GM21723 (cell line): ENCODE results near the gene SELENOV.
"Not testable (repeated sequence)": the region's sequence is repeated elsewhere in the genome, so short reads cannot be mapped to it uniquely, and the experiment has no call there.

Source experiments
- ATAC-seq: cut with Tn5 transposase; IDR thresholded peaks from one replicate; pipeline ENCODE4 v1.9.1; 2021; ENCODE audit warnings: mild to moderate bottlenecking, moderate library complexity; ENCODE audit not compliant: unreplicated experiment

Gene SELENOV, protein sequence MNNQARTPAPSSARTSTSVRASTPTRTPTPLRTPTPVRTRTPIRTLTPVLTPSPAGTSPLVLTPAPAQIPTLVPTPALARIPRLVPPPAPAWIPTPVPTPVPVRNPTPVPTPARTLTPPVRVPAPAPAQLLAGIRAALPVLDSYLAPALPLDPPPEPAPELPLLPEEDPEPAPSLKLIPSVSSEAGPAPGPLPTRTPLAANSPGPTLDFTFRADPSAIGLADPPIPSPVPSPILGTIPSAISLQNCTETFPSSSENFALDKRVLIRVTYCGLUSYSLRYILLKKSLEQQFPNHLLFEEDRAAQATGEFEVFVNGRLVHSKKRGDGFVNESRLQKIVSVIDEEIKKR

GRCh38 chr19:39514840-39515550, at the start of gene SELENOV:
TSS of gene SELENOV (plus strand) at chr19:39515139. CDS start at chr19:39515213, 74 bp downstream.
- ATAC-seq: no peak

DNA sequence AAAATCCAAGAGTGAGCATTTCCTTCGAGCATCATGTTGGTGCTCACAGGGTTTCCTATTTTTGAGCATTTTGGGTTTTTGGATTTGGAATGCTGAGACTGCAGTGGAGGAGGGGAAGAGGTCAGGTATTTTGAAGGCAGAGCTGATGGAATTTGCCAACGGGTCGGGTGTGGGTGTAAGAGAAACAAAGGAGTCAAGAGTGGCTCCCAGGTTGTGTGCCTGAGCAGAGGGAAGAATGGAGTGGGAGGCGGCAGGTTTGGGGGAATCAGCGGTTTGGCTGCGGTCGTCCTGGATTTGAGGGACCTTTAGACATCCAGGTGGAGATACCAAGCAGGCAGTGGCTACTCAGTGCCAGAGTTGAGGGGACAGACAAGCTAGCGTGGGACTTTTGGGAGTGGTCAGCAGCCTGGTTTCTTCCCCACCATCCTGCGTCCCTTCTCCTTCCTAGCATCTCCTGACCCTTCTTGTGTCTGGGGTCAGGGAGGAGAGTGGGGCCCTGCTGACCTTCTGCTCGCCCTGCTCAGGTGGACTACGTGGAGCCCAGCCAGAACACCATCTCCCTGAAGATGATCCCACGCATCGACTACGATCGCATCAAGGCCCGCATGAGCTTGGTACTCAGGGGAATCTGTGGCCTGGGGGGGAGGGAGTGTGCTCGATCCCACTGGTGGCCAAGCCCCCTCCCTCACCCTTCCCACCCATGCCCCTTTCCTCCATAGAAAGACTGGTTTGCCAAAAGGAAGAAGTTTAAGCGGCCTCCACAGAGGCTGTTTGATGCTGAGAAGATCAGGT, 48.8 kb upstream of the SELENOV start:
- no peak for ATAC-seq

GRCh38 chr19:39467941-39468340, 47.0 kb upstream of the SELENOV start:
- ATAC-seq: no peak

- ATAC-seq: no peak
Measured at GRCh38 chr19:39469036-39469435, 45.9 kb upstream of the SELENOV start.

DNA sequence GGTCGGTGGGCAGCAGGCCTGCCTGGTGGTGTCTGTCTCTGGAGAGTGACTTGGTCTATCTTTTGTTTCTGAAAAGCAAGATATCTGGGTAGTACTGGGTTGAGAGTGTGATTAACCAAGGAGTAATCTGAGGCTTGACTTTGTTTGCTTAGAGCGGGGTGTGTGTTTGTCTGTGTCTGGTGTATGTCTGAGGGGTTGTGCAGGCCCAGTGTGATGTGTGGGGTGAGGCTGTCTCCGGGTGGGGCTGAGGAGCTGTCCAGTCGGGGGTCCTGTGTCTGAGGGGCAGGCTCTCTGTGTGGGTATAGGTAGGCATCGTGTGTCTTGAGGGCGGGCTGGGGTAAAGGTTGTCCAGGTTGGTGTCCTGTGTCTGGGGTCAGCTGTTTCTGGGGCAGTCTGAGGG, 45.4 kb upstream of the SELENOV start:
- ATAC-seq: no peak

GRCh38 chr19:39470724-39471339, 44.1 kb upstream of the SELENOV start:
- no peak for ATAC-seq

DNA sequence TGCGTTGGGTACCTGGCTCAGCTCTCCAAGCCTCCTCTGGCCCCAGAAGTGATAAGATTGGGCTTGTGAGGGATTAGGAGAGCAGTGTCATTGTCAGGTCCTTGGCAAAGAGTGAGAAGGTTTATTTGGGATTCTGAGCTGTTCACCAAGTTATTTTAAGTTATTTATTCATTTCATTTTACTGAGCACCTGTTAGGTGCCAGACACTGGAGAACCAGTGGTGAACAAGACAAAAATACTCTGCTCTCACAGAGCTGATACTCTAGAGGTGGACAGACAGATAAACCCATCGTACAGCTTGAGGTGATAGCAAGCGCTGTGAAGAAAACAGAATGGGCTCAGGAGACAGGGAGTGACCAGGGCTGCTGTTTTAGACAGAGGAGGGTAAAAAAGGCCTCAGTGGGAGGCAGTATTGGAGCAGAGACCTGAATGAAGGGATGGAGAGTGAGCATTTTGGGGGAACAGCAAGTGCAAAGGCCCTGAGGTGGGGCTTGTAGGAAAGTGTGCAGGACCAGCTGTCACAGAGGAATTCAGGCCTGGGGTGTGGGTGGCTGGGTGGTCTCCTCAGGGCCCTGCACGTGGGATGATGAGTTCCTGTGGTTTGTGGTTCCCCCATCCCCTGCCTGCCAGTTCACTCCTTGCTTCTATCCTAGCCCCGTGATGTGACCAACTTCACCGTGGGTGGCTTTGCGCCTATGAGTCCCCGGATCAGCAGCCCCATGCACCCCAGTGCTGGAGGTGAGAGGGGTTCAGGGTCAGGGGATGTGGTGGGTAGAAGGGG, 43.0 kb upstream of the SELENOV start:
- no peak for ATAC-seq

GRCh38 chr19:39472746-39473442, 42.0 kb upstream of the SELENOV start:
- no peak for ATAC-seq

GRCh38 chr19:39473443-39473960, 41.4 kb upstream of the SELENOV start:
- no peak for ATAC-seq

- no peak for ATAC-seq
Measured at GRCh38 chr19:39474139-39474620, 40.8 kb upstream of the SELENOV start.

DNA sequence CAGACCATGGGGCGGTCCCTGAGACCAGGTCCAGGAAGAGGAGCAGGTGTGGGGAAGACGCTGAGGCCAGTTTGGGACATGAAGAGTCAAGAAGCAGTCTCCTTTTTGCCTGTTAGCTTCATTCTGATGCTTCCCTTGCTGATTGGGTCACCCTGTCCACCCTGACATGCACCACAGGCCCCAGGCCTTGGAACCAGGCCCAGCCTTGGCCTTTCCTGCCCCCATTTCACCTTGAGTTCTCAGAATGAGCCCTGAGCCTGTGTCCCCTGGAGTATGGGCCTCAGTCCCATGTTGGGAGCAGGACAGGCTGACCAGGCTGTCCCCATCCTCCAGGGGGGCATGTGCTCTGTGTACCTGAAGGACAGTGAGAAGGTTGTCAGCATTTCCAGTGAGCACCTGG, 39.2 kb upstream of the SELENOV start:
- ATAC-seq: no peak

DNA sequence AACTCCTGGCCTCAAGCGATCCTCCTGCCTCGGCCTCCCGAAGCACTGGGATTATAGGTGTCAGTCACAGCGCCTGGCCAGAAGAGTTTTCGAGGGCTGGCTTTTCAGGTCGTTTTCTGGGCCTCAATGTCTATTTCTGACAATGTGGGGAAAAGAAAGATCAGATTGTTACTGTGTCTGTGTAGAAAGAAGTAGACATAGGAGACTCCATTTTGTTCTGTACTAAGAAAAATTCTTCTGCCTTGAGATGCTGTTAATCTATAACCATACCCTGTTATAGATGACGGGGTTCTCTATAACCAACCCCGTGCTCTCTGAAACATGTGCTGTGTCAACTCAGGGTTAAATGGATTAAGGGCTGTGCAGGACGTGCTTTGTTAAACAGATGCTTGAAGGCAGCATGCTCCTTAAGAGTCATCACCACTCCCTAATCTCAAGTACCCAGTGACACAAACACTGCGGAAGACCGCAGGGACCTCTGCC, 35.6 kb upstream of the SELENOV start:
- ATAC-seq: not testable (repeated sequence)

DNA sequence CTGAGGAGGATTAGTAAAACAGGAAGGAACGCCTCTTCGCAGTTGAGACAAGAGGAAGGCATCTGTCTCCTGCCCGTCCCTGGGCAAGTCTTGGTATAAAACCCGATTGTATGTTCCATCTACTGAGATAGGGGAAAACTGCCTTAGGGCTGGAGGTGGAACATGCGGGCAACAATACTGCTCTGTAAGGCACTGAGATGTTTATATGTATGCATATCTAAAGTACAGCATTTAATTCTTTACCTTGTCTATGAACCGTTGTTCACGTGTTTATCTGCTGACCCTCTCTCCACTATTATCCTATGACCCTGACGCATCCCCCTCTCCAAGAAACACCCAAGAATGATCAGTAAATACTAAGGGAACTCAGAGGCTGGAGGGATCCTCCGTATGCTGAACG, 35.0 kb upstream of the SELENOV start:
- ATAC-seq: no peak

GRCh38 chr19:39480337-39481228, 34.4 kb upstream of the SELENOV start, which contains the start of gene TIMM50:
TSS of gene TIMM50 (plus strand) at chr19:39480838. CDS start at chr19:39480854, 16 bp downstream.
- peak; percentile 88 for ATAC-seq

DNA sequence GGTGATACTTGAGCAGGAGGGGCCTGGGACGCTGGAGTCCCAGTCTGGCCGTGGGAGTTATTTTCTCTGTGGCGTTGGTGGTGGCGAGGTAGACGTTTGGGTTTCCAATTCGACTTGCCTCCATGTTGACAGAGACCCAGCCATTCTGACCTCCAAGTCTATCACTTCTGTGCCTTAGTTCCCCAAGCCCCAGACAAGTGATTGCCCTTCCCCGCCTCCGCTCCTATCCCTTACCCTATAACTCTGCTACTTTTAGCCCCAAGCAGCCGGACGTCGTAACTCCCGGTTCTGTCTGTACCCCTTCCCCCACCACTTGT, 33.8 kb upstream of the SELENOV start:
- ATAC-seq: no peak

- no peak for ATAC-seq
Measured at GRCh38 chr19:39481676-39482075, 33.3 kb upstream of the SELENOV start.

GRCh38 chr19:39483141-39483540, 31.8 kb upstream of the SELENOV start:
- ATAC-seq: no peak

GRCh38 chr19:39489756-39490155, 25.2 kb upstream of the SELENOV start:
- no peak for ATAC-seq
